DOHH2 (cell line): ENCODE results near the gene GALNT14.

Experiments used
- H3F3A ChIP-seq: fragments of 200-600 bp; sonication (generic), shearing (Covaris generic); 2 replicates; pipeline ENCODE4 v1.6.0; 2016; ENCODE audit warnings: antibody characterized with exemption, mild to moderate bottlenecking; ENCODE audit not compliant: control insufficient read depth, insufficient read depth
- H3K27ac ChIP-seq: fragments of 200-600 bp; sonication (generic); 2 replicates; pipeline ENCODE4 v1.5.1; 2014; ENCODE audit warnings: low read depth, mild to moderate bottlenecking, low read length, moderate library complexity
- H3K27me3 ChIP-seq: fragments of 200-600 bp; sonication (generic); 2 replicates; pipeline ENCODE4 v1.6.1; 2014; ENCODE audit warnings: mild to moderate bottlenecking, low read length, mixed read lengths; ENCODE audit not compliant: control insufficient read depth
- H3K36me3 ChIP-seq: fragments of 200-600 bp; sonication (generic); 2 replicates; pipeline ENCODE4 v1.6.1; 2014; ENCODE audit warnings: mild to moderate bottlenecking, low read length, moderate library complexity, mixed read lengths; ENCODE audit not compliant: control insufficient read depth
- H3K4me1 ChIP-seq: fragments of 200-600 bp; sonication (generic); 2 replicates; pipeline ENCODE4 v1.6.1; 2014; ENCODE audit warnings: mild to moderate bottlenecking, low read length, mixed read lengths; ENCODE audit not compliant: control insufficient read depth
- H3K4me2 ChIP-seq: fragments of 200-600 bp; sonication (generic); 2 replicates; pipeline ENCODE4 v1.6.0; 2014; ENCODE audit warnings: mild to moderate bottlenecking, low read length, moderate library complexity
- H3K4me3 ChIP-seq: fragments of 200-600 bp; sonication (generic); 2 replicates; pipeline ENCODE4 v1.5.1; 2014; ENCODE audit warnings: mild to moderate bottlenecking, low read length, mixed read lengths
- H3K79me2 ChIP-seq: fragments of 200-600 bp; sonication (generic); 2 replicates; pipeline ENCODE4 v1.6.1; 2014; ENCODE audit warnings: mild to moderate bottlenecking, low read length, mixed read lengths; ENCODE audit not compliant: control insufficient read depth
- H3K9me2 ChIP-seq: fragments of 200-600 bp; sonication (generic); replicated peaks from 2 replicates; pipeline ENCODE4 v1.6.1; 2014; ENCODE audit warnings: mild to moderate bottlenecking, low read length, mixed read lengths; ENCODE audit not compliant: control insufficient read depth
- H3K9me3 ChIP-seq: fragments of 200-600 bp; sonication (generic); 2 replicates; pipeline ENCODE4 v1.6.1; 2014; ENCODE audit warnings: antibody characterized with exemption, low read length, mixed read lengths; ENCODE audit not compliant: control insufficient read depth, insufficient read depth
- H4K20me1 ChIP-seq: fragments of 200-600 bp; sonication (generic); 2 replicates; pipeline ENCODE4 v1.6.0; 2014; ENCODE audit warnings: low read depth, mild to moderate bottlenecking, antibody characterized with exemption, low read length, moderate library complexity; ENCODE audit not compliant: control insufficient read depth, insufficient read depth
- EZH2phosphoT487 ChIP-seq: fragments of 200-600 bp; sonication (generic); IDR thresholded peaks from 2 replicates; pipeline ENCODE4 v1.6.1; 2017; ENCODE audit warnings: borderline replicate concordance, mild to moderate bottlenecking, antibody characterized with exemption, low read length, moderate library complexity, mixed read lengths
- TF ChIP-seq, protein P1 (sequence below): fragments of 200-600 bp; sonication (generic); IDR thresholded peaks from one replicate; pipeline ENCODE4 v1.5.1; 2014; ENCODE audit warnings: antibody characterized with exemption, mild to moderate bottlenecking, low read depth, low read length; ENCODE audit not compliant: poor library complexity, severe bottlenecking

Gene GALNT14

DNA sequence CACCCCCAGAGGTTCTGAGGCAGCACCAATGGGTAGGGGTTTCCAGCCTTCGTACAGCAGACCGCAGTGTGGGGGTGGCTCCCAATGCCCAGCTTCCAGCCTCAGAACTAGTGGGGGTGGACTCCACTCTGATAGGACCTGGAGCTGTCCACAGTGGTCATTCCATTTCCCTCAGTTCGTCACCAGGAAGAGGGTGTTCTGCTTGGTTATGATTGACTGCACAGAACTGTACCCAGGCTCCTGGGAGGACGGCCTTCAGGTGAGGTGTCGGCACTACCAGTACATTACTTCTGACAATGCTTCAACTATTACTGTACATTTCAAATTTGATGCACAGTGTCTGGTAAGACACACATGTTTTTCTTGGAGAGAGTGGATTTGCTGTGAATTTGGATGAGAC lies 180.6 kb downstream of the GALNT14 start:
- no peak overlapping the region for H3K4me2 ChIP-seq
- H3F3A ChIP-seq = no peaks in the 10 kb centered on the region
- H3K9me2 ChIP-seq = no peaks in the 10 kb centered on the region
- no peaks in the 10 kb centered on the region for H3K27me3 ChIP-seq
- no peaks in the 10 kb centered on the region for H3K79me2 ChIP-seq
- no peak overlapping the region for H3K4me3 ChIP-seq
- H3K36me3 ChIP-seq = no peaks in the 10 kb centered on the region
- H3K9me3 ChIP-seq = no peaks in the 10 kb centered on the region
- no peaks in the 10 kb centered on the region for H3K4me1 ChIP-seq
- H3K27ac ChIP-seq = no peak overlapping the region
- no peak for TF ChIP-seq EZH2phosphoT487
- TF ChIP-seq, protein P1, sequence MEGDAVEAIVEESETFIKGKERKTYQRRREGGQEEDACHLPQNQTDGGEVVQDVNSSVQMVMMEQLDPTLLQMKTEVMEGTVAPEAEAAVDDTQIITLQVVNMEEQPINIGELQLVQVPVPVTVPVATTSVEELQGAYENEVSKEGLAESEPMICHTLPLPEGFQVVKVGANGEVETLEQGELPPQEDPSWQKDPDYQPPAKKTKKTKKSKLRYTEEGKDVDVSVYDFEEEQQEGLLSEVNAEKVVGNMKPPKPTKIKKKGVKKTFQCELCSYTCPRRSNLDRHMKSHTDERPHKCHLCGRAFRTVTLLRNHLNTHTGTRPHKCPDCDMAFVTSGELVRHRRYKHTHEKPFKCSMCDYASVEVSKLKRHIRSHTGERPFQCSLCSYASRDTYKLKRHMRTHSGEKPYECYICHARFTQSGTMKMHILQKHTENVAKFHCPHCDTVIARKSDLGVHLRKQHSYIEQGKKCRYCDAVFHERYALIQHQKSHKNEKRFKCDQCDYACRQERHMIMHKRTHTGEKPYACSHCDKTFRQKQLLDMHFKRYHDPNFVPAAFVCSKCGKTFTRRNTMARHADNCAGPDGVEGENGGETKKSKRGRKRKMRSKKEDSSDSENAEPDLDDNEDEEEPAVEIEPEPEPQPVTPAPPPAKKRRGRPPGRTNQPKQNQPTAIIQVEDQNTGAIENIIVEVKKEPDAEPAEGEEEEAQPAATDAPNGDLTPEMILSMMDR = no peak
- H4K20me1 ChIP-seq = no peaks in the 10 kb centered on the region

DNA sequence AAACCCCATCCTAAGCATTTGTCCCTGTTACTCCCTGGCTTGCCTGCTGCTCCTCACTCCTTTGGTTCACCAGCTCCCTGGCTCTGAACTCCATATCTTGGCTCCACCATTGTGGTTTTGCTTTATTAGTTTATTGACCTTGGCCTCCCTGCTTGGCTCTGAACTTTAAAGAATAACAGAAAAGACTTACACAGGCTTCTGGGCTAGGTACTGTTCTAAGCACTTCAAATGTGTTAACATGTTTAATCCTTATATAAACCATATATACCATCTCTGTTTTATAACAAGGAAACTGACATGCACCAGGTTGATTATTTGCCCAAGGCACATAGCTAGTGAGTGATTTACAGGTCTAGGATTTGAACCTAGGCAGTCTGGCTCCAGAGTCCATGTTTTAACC lies 181.2 kb downstream of the GALNT14 start:
- H3F3A ChIP-seq = no peaks in the 10 kb centered on the region
- no peaks in the 10 kb centered on the region for H3K79me2 ChIP-seq
- no peak overlapping the region for H3K27ac ChIP-seq
- no peaks in the 10 kb centered on the region for H3K4me1 ChIP-seq
- H3K27me3 ChIP-seq = no peaks in the 10 kb centered on the region
- no peaks in the 10 kb centered on the region for H3K36me3 ChIP-seq
- no peak overlapping the region for H3K4me2 ChIP-seq
- TF ChIP-seq, protein P1 = no peak
- no peak for TF ChIP-seq EZH2phosphoT487
- no peaks in the 10 kb centered on the region for H3K9me2 ChIP-seq
- H4K20me1 ChIP-seq = no peaks in the 10 kb centered on the region
- no peak overlapping the region for H3K4me3 ChIP-seq
- H3K9me3 ChIP-seq = no peaks in the 10 kb centered on the region

DNA sequence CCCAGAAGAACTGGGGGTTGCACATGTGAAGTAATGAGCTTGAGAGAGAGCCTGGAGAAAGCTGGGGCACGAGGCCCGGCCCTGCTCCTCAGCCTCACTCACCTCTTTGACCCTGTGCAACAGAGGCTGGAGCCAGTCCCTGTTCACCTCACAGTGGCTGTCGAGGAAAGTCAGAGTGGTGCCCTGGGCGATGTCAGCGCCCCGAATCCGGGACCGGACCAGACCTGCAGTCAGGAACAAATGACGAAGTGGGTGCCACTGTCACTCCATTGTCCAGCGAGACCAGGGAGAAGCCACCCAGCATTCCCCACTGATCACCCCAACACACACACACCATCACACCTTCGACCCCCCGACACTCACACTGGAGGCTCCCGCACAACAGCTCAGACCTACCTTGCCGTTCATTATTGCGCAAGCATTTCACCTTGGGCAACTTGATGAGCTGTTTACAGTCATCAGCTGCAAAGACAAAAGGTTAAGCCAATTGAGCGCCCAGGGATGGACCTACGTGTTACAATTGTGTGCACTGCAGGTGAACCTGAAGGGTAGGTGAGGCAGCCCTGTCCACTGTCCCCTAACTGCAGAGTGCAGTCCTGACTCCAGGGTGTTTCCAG lies 182.6 kb downstream of the GALNT14 start:
- Histone ChIP-seq H3K9me2 (no peaks in the 10 kb centered on the region), H3K9me3 (no peaks in the 10 kb centered on the region), H4K20me1 (no peaks in the 10 kb centered on the region), H3K79me2 (no peaks in the 10 kb centered on the region), H3K4me3 (no peak overlapping the region), H3F3A (no peaks in the 10 kb centered on the region), H3K4me2 (no peak overlapping the region), H3K4me1 (no peaks in the 10 kb centered on the region), H3K27ac (no peak overlapping the region), H3K36me3 (no peaks in the 10 kb centered on the region), H3K27me3 (no peaks in the 10 kb centered on the region)
- no peak for TF ChIP-seq EZH2phosphoT487
- TF ChIP-seq, protein P1 = no peak
